ENCODE measurements around the gene KRTAP10-3.

DNA sequence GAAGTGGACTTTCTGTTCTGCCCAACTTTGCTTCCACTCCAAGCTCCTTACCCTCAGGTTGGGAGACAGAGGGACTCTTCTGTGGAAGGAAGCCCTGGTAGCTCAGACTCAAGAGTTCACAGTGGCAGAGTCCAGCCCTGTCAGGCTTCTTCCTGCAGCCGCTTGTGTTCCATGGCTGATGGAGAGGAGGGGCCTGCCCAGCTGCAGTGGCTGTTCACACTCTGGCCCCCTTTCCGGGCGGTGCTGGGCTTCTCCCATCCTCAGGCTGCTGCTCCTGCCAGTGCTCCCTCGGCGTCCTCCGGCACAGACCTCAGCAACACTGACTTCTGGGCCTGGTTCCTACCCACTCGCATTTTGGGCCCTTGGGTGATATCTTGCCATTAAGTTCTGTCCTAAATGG is 22.6 kb downstream of the KRTAP10-3 start:
- TF ChIP-seq POLR2AphosphoS5 (IDR thresholded peaks at IDR 0.05; ENCODE audit: low read depth, low read length) (no peak), TAF1 (IDR thresholded peaks at IDR 0.05; ENCODE audit: low read depth, low read length) (no peak), POLR2A (IDR thresholded peaks at IDR 0.05; ENCODE audit: low read depth, low read length) (no peak), PAX5 (IDR thresholded peaks at IDR 0.05; ENCODE audit: insufficient read depth, low read length, severe bottlenecking) (no peak)
